Measurements from ENCODE around the gene LRGUK. TPM values are rescaled to one million over a fixed set of nuclear protein-coding genes. Genes with fewer than 3 reads are reported as not detected.

The LRGUK gene
- total and polyA plus RNA-seq, 2 donors = 0.16 to 0.42 TPM

- H3K27me3 ChIP-seq (ENCODE audit: control insufficient read depth in 2 of 2, insufficient read depth in 1 of 2, low read length in 1 of 2) = no peaks in the 10 kb centered on the region
- no peak overlapping the region for H3K4me3 ChIP-seq (ENCODE audit: low read length in 2 of 2)
- no peak for DNase-seq (ENCODE audit: low read depth in 6 of 9, low spot score in 9 of 9)
- no peaks in the 10 kb centered on the region for H3K4me1 ChIP-seq (ENCODE audit: control insufficient read depth in 2 of 2, insufficient read depth in 2 of 2, low read length in 2 of 2)
- H3K27ac ChIP-seq (ENCODE audit: low read depth in 1 of 2, low read length in 1 of 2) = no peak overlapping the region
- H3K36me3 ChIP-seq (ENCODE audit: control insufficient read depth in 2 of 2, insufficient read depth in 2 of 2, low read length in 1 of 2) = no peaks in the 10 kb centered on the region
- WGBS = 94% methylated on average over 4 of the region's 4 CpGs
- peaks cover 0 to 4% of the 10 kb centered on the region in 2 donors for H3K9me3 ChIP-seq (ENCODE audit: control insufficient read depth in 2 of 2, insufficient read depth in 1 of 2, low read length in 1 of 2)
Measured at GRCh38 chr7:134234216-134234615, 107.1 kb downstream of the LRGUK start.

- H3K36me3 ChIP-seq (ENCODE audit: control insufficient read depth in 2 of 2, insufficient read depth in 2 of 2, low read length in 1 of 2) = no peaks in the 10 kb centered on the region
- no peak overlapping the region for H3K27ac ChIP-seq (ENCODE audit: low read depth in 1 of 2, low read length in 1 of 2)
- peak in 5 of 9 donors; percentile 15 to 48 (median 27) for DNase-seq (ENCODE audit: low read depth in 6 of 9, low spot score in 9 of 9)
- H3K4me3 ChIP-seq (ENCODE audit: low read length in 2 of 2) = no peak overlapping the region
- WGBS = 63% methylated on average over 2 of the region's 2 CpGs
- H3K4me1 ChIP-seq (ENCODE audit: control insufficient read depth in 2 of 2, insufficient read depth in 2 of 2, low read length in 2 of 2) = peaks cover 0 to 3% of the 10 kb centered on the region in 2 donors
- H3K9me3 ChIP-seq (ENCODE audit: control insufficient read depth in 2 of 2, insufficient read depth in 1 of 2, low read length in 1 of 2) = no peaks in the 10 kb centered on the region
- H3K27me3 ChIP-seq (ENCODE audit: control insufficient read depth in 2 of 2, insufficient read depth in 1 of 2, low read length in 1 of 2) = no peaks in the 10 kb centered on the region
Measured at GRCh38 chr7:134245253-134245652, 118.1 kb downstream of the LRGUK start.

- Histone ChIP-seq H3K9me3 (ENCODE audit: control insufficient read depth in 2 of 2, insufficient read depth in 1 of 2, low read length in 1 of 2) (no peaks in the 10 kb centered on the region), H3K4me3 (ENCODE audit: low read length in 2 of 2) (no peak overlapping the region), H3K4me1 (ENCODE audit: control insufficient read depth in 2 of 2, insufficient read depth in 2 of 2, low read length in 2 of 2) (peaks cover 0 to 3% of the 10 kb centered on the region in 2 donors), H3K27me3 (ENCODE audit: control insufficient read depth in 2 of 2, insufficient read depth in 1 of 2, low read length in 1 of 2) (no peaks in the 10 kb centered on the region), H3K36me3 (ENCODE audit: control insufficient read depth in 2 of 2, insufficient read depth in 2 of 2, low read length in 1 of 2) (no peaks in the 10 kb centered on the region), H3K27ac (ENCODE audit: low read depth in 1 of 2, low read length in 1 of 2) (no peak overlapping the region)
- 65% methylated on average over 3 of the region's 3 CpGs for WGBS
- DNase-seq (ENCODE audit: low read depth in 6 of 9, low spot score in 9 of 9) = no peak
Measured at GRCh38 chr7:134246347-134246746, 119.2 kb downstream of the LRGUK start.

- no peak overlapping the region for H3K4me3 ChIP-seq (ENCODE audit: low read length in 2 of 2)
- H3K9me3 ChIP-seq (ENCODE audit: control insufficient read depth in 2 of 2, insufficient read depth in 1 of 2, low read length in 1 of 2) = no peaks in the 10 kb centered on the region
- no peak for DNase-seq (ENCODE audit: low read depth in 6 of 9, low spot score in 9 of 9)
- no peaks in the 10 kb centered on the region for H3K36me3 ChIP-seq (ENCODE audit: control insufficient read depth in 2 of 2, insufficient read depth in 2 of 2, low read length in 1 of 2)
- H3K4me1 ChIP-seq (ENCODE audit: control insufficient read depth in 2 of 2, insufficient read depth in 2 of 2, low read length in 2 of 2) = peaks cover 0 to 3% of the 10 kb centered on the region in 2 donors
- H3K27me3 ChIP-seq (ENCODE audit: control insufficient read depth in 2 of 2, insufficient read depth in 1 of 2, low read length in 1 of 2) = no peaks in the 10 kb centered on the region
- no peak overlapping the region for H3K27ac ChIP-seq (ENCODE audit: low read depth in 1 of 2, low read length in 1 of 2)
- 97% methylated on average over 2 of the region's 2 CpGs for WGBS
Measured at GRCh38 chr7:134246761-134247160, 119.6 kb downstream of the LRGUK start.

GRCh38 chr7:134248196-134248595 is 121.1 kb downstream of the LRGUK start:
- 94% methylated on average over 3 of the region's 3 CpGs for WGBS
- DNase-seq (ENCODE audit: low read depth in 6 of 9, low spot score in 9 of 9) = no peak
- no peaks in the 10 kb centered on the region for H3K9me3 ChIP-seq (ENCODE audit: control insufficient read depth in 2 of 2, insufficient read depth in 1 of 2, low read length in 1 of 2)
- H3K27ac ChIP-seq (ENCODE audit: low read depth in 1 of 2, low read length in 1 of 2) = no peak overlapping the region
- H3K27me3 ChIP-seq (ENCODE audit: control insufficient read depth in 2 of 2, insufficient read depth in 1 of 2, low read length in 1 of 2) = no peaks in the 10 kb centered on the region
- no peak overlapping the region for H3K4me3 ChIP-seq (ENCODE audit: low read length in 2 of 2)
- no peaks in the 10 kb centered on the region for H3K36me3 ChIP-seq (ENCODE audit: control insufficient read depth in 2 of 2, insufficient read depth in 2 of 2, low read length in 1 of 2)
- peaks cover 0 to 3% of the 10 kb centered on the region in 2 donors for H3K4me1 ChIP-seq (ENCODE audit: control insufficient read depth in 2 of 2, insufficient read depth in 2 of 2, low read length in 2 of 2)

- DNase-seq (ENCODE audit: low read depth in 6 of 9, low spot score in 9 of 9) = no peak
- WGBS = 97% methylated on average over 3 of the region's 3 CpGs
- Histone ChIP-seq H3K4me3 (ENCODE audit: low read length in 2 of 2) (no peak overlapping the region), H3K27ac (ENCODE audit: low read depth in 1 of 2, low read length in 1 of 2) (no peak overlapping the region), H3K9me3 (ENCODE audit: control insufficient read depth in 2 of 2, insufficient read depth in 1 of 2, low read length in 1 of 2) (no peaks in the 10 kb centered on the region), H3K27me3 (ENCODE audit: control insufficient read depth in 2 of 2, insufficient read depth in 1 of 2, low read length in 1 of 2) (no peaks in the 10 kb centered on the region), H3K4me1 (ENCODE audit: control insufficient read depth in 2 of 2, insufficient read depth in 2 of 2, low read length in 2 of 2) (no peaks in the 10 kb centered on the region), H3K36me3 (ENCODE audit: control insufficient read depth in 2 of 2, insufficient read depth in 2 of 2, low read length in 1 of 2) (no peaks in the 10 kb centered on the region)
Measured at GRCh38 chr7:134254311-134254710, 127.2 kb downstream of the LRGUK start.

GRCh38 chr7:134255814-134256213 is 128.7 kb downstream of the LRGUK start:
- Histone ChIP-seq H3K9me3 (ENCODE audit: control insufficient read depth in 2 of 2, insufficient read depth in 1 of 2, low read length in 1 of 2) (no peaks in the 10 kb centered on the region), H3K36me3 (ENCODE audit: control insufficient read depth in 2 of 2, insufficient read depth in 2 of 2, low read length in 1 of 2) (no peaks in the 10 kb centered on the region), H3K27me3 (ENCODE audit: control insufficient read depth in 2 of 2, insufficient read depth in 1 of 2, low read length in 1 of 2) (no peaks in the 10 kb centered on the region), H3K4me1 (ENCODE audit: control insufficient read depth in 2 of 2, insufficient read depth in 2 of 2, low read length in 2 of 2) (no peaks in the 10 kb centered on the region), H3K4me3 (ENCODE audit: low read length in 2 of 2) (no peak overlapping the region), H3K27ac (ENCODE audit: low read depth in 1 of 2, low read length in 1 of 2) (no peak overlapping the region)
- DNase-seq (ENCODE audit: low read depth in 6 of 9, low spot score in 9 of 9) = no peak
- WGBS = 90% methylated on average over 5 of the region's 5 CpGs

GRCh38 chr7:134262322-134262721 is 135.2 kb downstream of the LRGUK start:
- 96% methylated on average over 4 of the region's 4 CpGs for WGBS
- no peak for DNase-seq (ENCODE audit: low read depth in 6 of 9, low spot score in 9 of 9)
- Histone ChIP-seq H3K36me3 (ENCODE audit: control insufficient read depth in 2 of 2, insufficient read depth in 2 of 2, low read length in 1 of 2) (no peaks in the 10 kb centered on the region), H3K4me3 (ENCODE audit: low read length in 2 of 2) (no peak overlapping the region), H3K27me3 (ENCODE audit: control insufficient read depth in 2 of 2, insufficient read depth in 1 of 2, low read length in 1 of 2) (no peaks in the 10 kb centered on the region), H3K4me1 (ENCODE audit: control insufficient read depth in 2 of 2, insufficient read depth in 2 of 2, low read length in 2 of 2) (no peaks in the 10 kb centered on the region), H3K9me3 (ENCODE audit: control insufficient read depth in 2 of 2, insufficient read depth in 1 of 2, low read length in 1 of 2) (no peaks in the 10 kb centered on the region), H3K27ac (ENCODE audit: low read depth in 1 of 2, low read length in 1 of 2) (no peak overlapping the region)

GRCh38 chr7:134276951-134277350 is 149.8 kb downstream of the LRGUK start:
- Histone ChIP-seq H3K27me3 (ENCODE audit: control insufficient read depth in 2 of 2, insufficient read depth in 1 of 2, low read length in 1 of 2) (no peaks in the 10 kb centered on the region), H3K4me3 (ENCODE audit: low read length in 2 of 2) (no peak overlapping the region), H3K9me3 (ENCODE audit: control insufficient read depth in 2 of 2, insufficient read depth in 1 of 2, low read length in 1 of 2) (no peaks in the 10 kb centered on the region), H3K36me3 (ENCODE audit: control insufficient read depth in 2 of 2, insufficient read depth in 2 of 2, low read length in 1 of 2) (no peaks in the 10 kb centered on the region), H3K27ac (ENCODE audit: low read depth in 1 of 2, low read length in 1 of 2) (no peak overlapping the region), H3K4me1 (ENCODE audit: control insufficient read depth in 2 of 2, insufficient read depth in 2 of 2, low read length in 2 of 2) (no peaks in the 10 kb centered on the region)
- no peak for DNase-seq (ENCODE audit: low read depth in 6 of 9, low spot score in 9 of 9)
- 68% methylated on average over 5 of the region's 5 CpGs for WGBS
